Thyroid gland (tissue), 4 donors: ENCODE data around the gene TRAF3IP3. TPM values are rescaled to one million over a fixed set of nuclear protein-coding genes. Genes with fewer than 3 reads are reported as not detected.

Source experiments
- DNase-seq, 2 donors: peaks; one replicate each; pipeline ENCODE4 v3.0.0-alpha.2; 2019
- H3K27ac ChIP-seq, 3 donors: fragments of 200-600 bp; sonication (generic); 1 replicate in 2 of 3; 2 replicates in 1 of 3; pipeline ENCODE4 v1.5.1; 2016 to 2019; ENCODE audit warnings: mild to moderate bottlenecking in 1 of 3, moderate library complexity in 1 of 3
- H3K27me3 ChIP-seq: fragments of 200-600 bp; sonication (generic); one replicate; pipeline ENCODE4 v1.5.1; 2019
- H3K36me3 ChIP-seq, 2 donors: fragments of 200-600 bp; sonication (generic); one replicate each; pipeline ENCODE4 v1.5.1; 2016 to 2019
- H3K4me1 ChIP-seq, 2 donors: fragments of 200-600 bp; sonication (generic); one replicate each; pipeline ENCODE4 v1.5.1; 2017 to 2019
- H3K4me3 ChIP-seq, 3 donors: fragments of 200-600 bp; sonication (generic); replicated peaks in 1 of 3; 1 replicate in 2 of 3; 2 replicates in 1 of 3; pipeline ENCODE4 v1.5.1; 2016; ENCODE audit warnings: mild to moderate bottlenecking in 1 of 3
- H3K9me3 ChIP-seq: fragments of 200-600 bp; sonication (generic); one replicate; pipeline ENCODE4 v1.5.1; 2017
- CTCF ChIP-seq, 6 experiments: fragments of 200-600 bp in 3 of 6; fragments of 450-650 bp in 3 of 6; sonication (generic) in 3 of 6; IDR thresholded peaks; one replicate each; pipeline ENCODE4 v1.5.1; 2016 to 2019; ENCODE audit warnings: antibody characterized with exemption in 6 of 6, mild to moderate bottlenecking in 2 of 6, inconsistent platforms in 1 of 6, moderate library complexity in 1 of 6
- POLR2A ChIP-seq, 2 donors: fragments of 450-650 bp; IDR thresholded peaks; one replicate each; pipeline ENCODE4 v1.6.1; 2017; ENCODE audit warnings: antibody characterized with exemption in 2 of 2, mild to moderate bottlenecking in 2 of 2, moderate library complexity in 1 of 2
- WGBS, 2 donors: methylation state at CpG; one replicate each; pipeline ENCODE4 v1.1.5; 2017; 5-methylcytosine and 5-hydroxymethylcytosine counted together
- intact Hi-C: fragments of 100-400 bp; cut with DNase I; formaldehyde crosslinking; loops from one replicate; pipeline ENCODE4 v1.15.1; 2023
- total RNA-seq, 4 donors: library from RNA; depleted of rRNA; stranded (reverse); fragments of >200 nt; gene quantifications; one replicate each; pipeline ENCODE4 v1.2.3, GENCODE V29; 2016

Gene TRAF3IP3
- total RNA-seq, 4 donors from 2014 or later, result 0.93 to 2.8 (median 2.3) TPM

DNA sequence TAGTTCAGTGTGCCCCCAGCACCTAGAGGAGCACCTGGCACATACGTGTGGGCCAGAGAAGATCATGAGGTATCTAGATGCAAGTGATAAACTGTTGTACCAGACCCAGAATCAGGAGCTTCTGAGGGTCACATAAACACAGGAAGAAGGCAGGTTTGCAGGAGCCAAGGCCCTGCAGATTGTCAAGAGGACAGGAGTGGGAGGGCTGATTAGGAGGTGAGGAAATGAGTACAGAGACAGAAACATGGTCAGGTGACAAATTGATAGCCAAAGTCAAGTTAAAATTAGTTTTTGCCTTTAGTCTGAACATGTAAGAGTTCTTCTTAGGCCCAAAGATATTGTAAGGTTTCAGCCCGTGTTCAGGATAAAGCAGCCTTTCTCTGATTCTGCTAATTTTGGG lies 14.0 kb upstream of the TRAF3IP3 start:
- TF ChIP-seq POLR2A (IDR thresholded peaks at IDR 0.05), result no peak
- no peak for TF ChIP-seq CTCF (IDR thresholded peaks at IDR 0.05)
- Histone ChIP-seq H3K4me3 (no peak overlapping the region), H3K36me3 (no peaks in the 10 kb centered on the region), H3K4me1 (no peaks in the 10 kb centered on the region), H3K9me3 (no peaks in the 10 kb centered on the region), H3K27ac (no peak overlapping the region), H3K27me3 (no peaks in the 10 kb centered on the region)
- WGBS, 2 donors, result 76 to 88% methylated on average over 2 of the region's 2 CpGs
- intact Hi-C loops, result no loop called here
- DNase-seq, result no peak

- Histone ChIP-seq H3K27me3 (no peaks in the 10 kb centered on the region), H3K4me3 (no peak overlapping the region), H3K9me3 (no peaks in the 10 kb centered on the region), H3K36me3 (no peaks in the 10 kb centered on the region), H3K4me1 (no peaks in the 10 kb centered on the region), H3K27ac (no peak overlapping the region)
- intact Hi-C loops, result no loop called here
- no peak for DNase-seq
- TF ChIP-seq CTCF (IDR thresholded peaks at IDR 0.05), result no peak
- TF ChIP-seq POLR2A (IDR thresholded peaks at IDR 0.05), result no peak
- 62 to 68% methylated on average over 8 of the region's 8 CpGs for WGBS, 2 donors
Observed at GRCh38 chr1:209742409-209743144, 13.3 kb upstream of the TRAF3IP3 start.

- H3K27ac ChIP-seq, result no peak overlapping the region
- DNase-seq, result peak; percentile 20 to 22
- no peaks in the 10 kb centered on the region for H3K36me3 ChIP-seq
- intact Hi-C loops, result no loop called here
- no peak for TF ChIP-seq CTCF (IDR thresholded peaks at IDR 0.05)
- no peak for TF ChIP-seq POLR2A (IDR thresholded peaks at IDR 0.05)
- H3K4me3 ChIP-seq, result no peak overlapping the region
- H3K9me3 ChIP-seq, result no peaks in the 10 kb centered on the region
- H3K4me1 ChIP-seq, result peaks cover 0 to 2% of the 10 kb centered on the region in 2 donors
- WGBS, 2 donors, result 49 to 72% methylated on average over 2 of the region's 2 CpGs
- no peaks in the 10 kb centered on the region for H3K27me3 ChIP-seq
Observed at GRCh38 chr1:209743145-209743482, 12.7 kb upstream of the TRAF3IP3 start.

DNA sequence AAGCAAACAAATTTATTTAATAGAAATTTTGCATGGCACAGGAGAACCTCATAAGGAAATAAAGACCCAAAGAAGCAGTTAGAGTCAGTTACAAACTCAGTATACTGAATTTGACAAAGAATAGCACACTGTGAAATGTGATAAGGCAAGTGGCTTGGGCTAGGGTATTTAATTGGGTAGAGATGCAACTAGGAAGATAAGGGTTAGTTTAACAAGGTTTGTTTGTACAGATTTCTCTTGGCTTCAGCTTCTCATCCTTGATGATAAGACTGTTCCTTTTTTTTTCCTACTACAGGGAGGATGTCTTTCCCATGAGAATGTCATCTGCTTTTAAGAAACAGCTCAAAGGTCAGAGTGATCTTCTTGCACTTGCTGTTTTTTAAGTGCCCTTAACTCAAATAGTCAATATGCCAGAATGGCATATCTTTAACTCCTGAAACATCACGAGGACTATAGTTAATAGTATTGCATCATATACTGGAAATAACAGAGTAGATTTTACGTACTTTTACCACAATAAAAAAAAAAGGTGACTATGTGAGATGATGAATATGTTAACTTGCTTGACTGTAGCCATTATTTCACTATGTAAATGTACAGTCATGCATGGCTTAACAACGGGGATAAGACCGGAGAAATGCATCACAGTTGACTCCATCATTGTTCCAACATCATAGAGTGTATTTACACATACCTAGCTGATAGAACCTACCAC lies 9.2 kb upstream of the TRAF3IP3 start:
- H3K4me3 ChIP-seq, result no peak overlapping the region
- no peak for DNase-seq
- H3K4me1 ChIP-seq, result peaks cover 0 to 6% of the 10 kb centered on the region in 2 donors
- H3K27me3 ChIP-seq, result no peaks in the 10 kb centered on the region
- WGBS, 2 donors, result 70% methylated on average over 4 of the region's 4 CpGs
- no peak overlapping the region for H3K27ac ChIP-seq
- H3K9me3 ChIP-seq, result no peaks in the 10 kb centered on the region
- intact Hi-C loops, result no loop called here
- H3K36me3 ChIP-seq, result no peaks in the 10 kb centered on the region
- no peak for TF ChIP-seq CTCF (IDR thresholded peaks at IDR 0.05)
- no peak for TF ChIP-seq POLR2A (IDR thresholded peaks at IDR 0.05)
